Activated T-helper 1 cell treated with anti-CD3 and anti-CD28 coated beads, Interleukin-12 subunit alpha, Interleukin-12 subunit beta, Interleukin-2, Interleukin-4 antibody, amounts not matched to agents 30 ng/mL and 10 ng/mL and 1 ng/mL, durations not matched to agents 14 hours and 24 hours and 36 hours (primary cell): ENCODE results near the gene ASAH2B. TPM values are rescaled to one million over a fixed set of nuclear protein-coding genes. Genes with fewer than 3 reads are reported as not detected.

ENCODE experiments used
- total RNA-seq: library from RNA; stranded (reverse); gene quantifications from 2 replicates; pipeline ENCODE4 v1.2.3, GENCODE V29; 2022

Gene ASAH2B
- total RNA-seq, 1 donor from 2014 or later, result 4.0 TPM

Other genes starting within 250 kb of the ASAH2B start
- 18.2 and 18.6 TPM in 2 replicates for gene SGMS1, start 116.0 kb upstream of the ASAH2B start, total RNA-seq
- gene A1CF, start 145.7 kb downstream of the ASAH2B start, total RNA-seq, result not detected in 2 replicates